GM10266 (cell line): Measurements from ENCODE around the gene COPS9.

Experiments
- DNase-seq: peaks from one replicate; pipeline ENCODE4 v3.0.0; 2012; ENCODE audit errors: extremely low spot score
- CTCF ChIP-seq: IDR thresholded peaks from 2 replicates; pipeline ENCODE4 v1.5.1; 2012; ENCODE audit warnings: mild to moderate bottlenecking, low read depth; ENCODE audit not compliant: control insufficient read depth, insufficient read depth; ENCODE audit errors: missing control alignments

The COPS9 gene

GRCh38 chr2:240128608-240129145, 7.4 kb downstream of the COPS9 start:
- no peak for TF ChIP-seq CTCF
- no peak for DNase-seq

- TF ChIP-seq CTCF: no peak
- DNase-seq: no peak
Observed at GRCh38 chr2:240127911-240128607, 8.0 kb downstream of the COPS9 start.

GRCh38 chr2:240127191-240127750, 8.8 kb downstream of the COPS9 start:
- DNase-seq: no peak
- TF ChIP-seq CTCF: no peak

- DNase-seq: no peak
- no peak for TF ChIP-seq CTCF
Observed at GRCh38 chr2:240126731-240127130, 9.4 kb downstream of the COPS9 start.

- DNase-seq: no peak
- no peak for TF ChIP-seq CTCF
Observed at GRCh38 chr2:240125742-240126141, 10.4 kb downstream of the COPS9 start.

- DNase-seq: no peak
- no peak for TF ChIP-seq CTCF
Observed at GRCh38 chr2:240124651-240125030, 11.5 kb downstream of the COPS9 start.
